ENCODE data around the gene MAGEB4.

Gene MAGEB4

DNA sequence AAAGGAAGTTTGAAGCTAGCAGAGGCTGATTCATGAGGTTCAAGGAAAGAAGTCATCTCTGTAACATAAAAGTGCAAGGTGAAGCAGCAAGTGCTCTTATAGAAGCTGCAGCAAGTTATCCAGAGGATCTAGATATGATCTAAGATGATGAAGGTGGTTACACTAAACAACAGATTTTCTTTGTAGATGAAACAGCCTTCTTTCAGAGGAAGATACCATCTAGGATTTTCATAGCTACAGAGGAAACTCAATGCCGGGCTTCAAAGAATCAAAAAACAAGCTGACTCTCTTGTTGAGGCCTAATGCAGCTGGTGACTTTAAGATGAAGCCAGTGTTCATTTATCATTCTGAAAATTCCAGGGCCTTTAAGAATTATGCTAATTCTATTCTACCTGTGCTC is 38.6 kb downstream of the MAGEB4 start:
- no peak for TF ChIP-seq CTCF (IDR thresholded peaks at IDR 0.05; ENCODE audit: poor library complexity, severe bottlenecking)
- peaks cover 19% of the 10 kb centered on the region for H3K4me1 ChIP-seq (ENCODE audit: insufficient read depth, poor library complexity, severe bottlenecking)
- DNase-seq (ENCODE audit: low spot score) (no peak), ATAC-seq (ENCODE audit: low read depth) (no peak)
- no peak overlapping the region for H3K4me3 ChIP-seq (ENCODE audit: severe bottlenecking)
- H3K36me3 ChIP-seq (ENCODE audit: low read depth), result no peaks in the 10 kb centered on the region
- no peaks in the 10 kb centered on the region for H3K9me3 ChIP-seq (ENCODE audit: severe bottlenecking)
- H3K27me3 ChIP-seq (ENCODE audit: insufficient read depth, poor library complexity, severe bottlenecking), result no peaks in the 10 kb centered on the region
- no peak overlapping the region for H3K27ac ChIP-seq (ENCODE audit: poor library complexity, severe bottlenecking)

DNA sequence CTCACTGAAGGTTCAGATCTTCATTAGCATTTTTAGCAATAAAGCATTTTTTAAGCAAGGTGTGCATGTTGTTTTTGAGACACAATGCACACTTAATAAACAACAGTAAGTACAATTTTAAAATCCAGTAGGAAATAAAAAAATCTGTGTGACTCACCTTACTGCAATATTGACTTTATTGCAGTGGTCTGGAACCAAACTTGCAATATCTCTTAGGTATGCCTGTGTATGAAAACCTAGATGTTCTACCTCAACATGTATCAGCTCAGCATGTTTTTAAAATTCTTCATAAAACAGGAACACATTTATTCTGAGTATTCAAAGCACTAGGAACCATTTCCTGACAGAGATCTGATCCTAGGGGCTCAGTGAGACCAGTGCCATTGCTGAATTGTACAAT is 40.7 kb downstream of the MAGEB4 start:
- Histone ChIP-seq H3K27ac (ENCODE audit: poor library complexity, severe bottlenecking) (peak overlapping the region; percentile 58), H3K9me3 (ENCODE audit: severe bottlenecking) (no peaks in the 10 kb centered on the region), H3K4me1 (ENCODE audit: insufficient read depth, poor library complexity, severe bottlenecking) (peaks cover 19% of the 10 kb centered on the region), H3K36me3 (ENCODE audit: low read depth) (no peaks in the 10 kb centered on the region), H3K4me3 (ENCODE audit: severe bottlenecking) (no peak overlapping the region), H3K27me3 (ENCODE audit: insufficient read depth, poor library complexity, severe bottlenecking) (no peaks in the 10 kb centered on the region)
- DNase-seq (ENCODE audit: low spot score), result no peak
- TF ChIP-seq CTCF (IDR thresholded peaks at IDR 0.05; ENCODE audit: poor library complexity, severe bottlenecking), result no peak
- ATAC-seq (ENCODE audit: low read depth), result 0 out of 3 replicates have a peak, but pooled peaks have one; percentile 32

DNA sequence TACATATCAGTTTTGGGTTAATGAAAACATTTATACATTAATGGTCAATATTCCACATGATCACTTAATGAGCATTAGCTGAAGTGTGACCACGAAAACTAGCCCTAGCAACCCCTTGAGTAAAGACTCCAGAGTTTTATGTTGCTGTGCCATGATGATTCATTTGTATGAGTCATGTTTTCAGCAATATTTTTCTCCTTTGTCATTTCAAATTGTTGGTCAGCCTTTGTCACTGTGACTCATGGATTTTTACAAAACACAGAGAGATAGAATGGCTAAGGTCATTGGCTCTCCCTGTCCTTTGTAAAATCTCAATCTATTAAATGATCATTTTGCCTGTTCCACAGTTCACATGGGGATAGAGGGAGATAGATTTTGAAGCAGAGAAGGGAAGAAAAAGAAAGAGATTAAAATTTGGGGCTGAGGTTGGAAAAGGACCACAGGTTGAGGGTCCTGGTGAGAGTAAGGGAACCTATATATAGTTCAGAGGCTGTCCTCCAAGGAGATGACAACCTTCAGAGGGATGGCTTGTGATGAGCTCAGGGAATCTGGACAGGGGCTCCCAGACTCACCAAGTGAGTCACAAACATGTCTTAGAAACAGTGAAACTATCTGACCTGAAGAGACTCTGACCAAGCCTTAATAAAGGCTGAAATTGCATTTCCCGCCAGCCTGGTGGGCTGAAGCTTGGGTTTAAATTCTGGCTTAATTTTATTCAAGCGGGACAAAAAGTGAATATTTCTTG is 41.8 kb downstream of the MAGEB4 start:
- DNase-seq (ENCODE audit: low spot score) (no peak), ATAC-seq (ENCODE audit: low read depth) (peak; percentile 94)
- no peaks in the 10 kb centered on the region for H3K27me3 ChIP-seq (ENCODE audit: insufficient read depth, poor library complexity, severe bottlenecking)
- no peaks in the 10 kb centered on the region for H3K9me3 ChIP-seq (ENCODE audit: severe bottlenecking)
- peak overlapping the region; percentile 58 for H3K27ac ChIP-seq (ENCODE audit: poor library complexity, severe bottlenecking)
- H3K36me3 ChIP-seq (ENCODE audit: low read depth), result no peaks in the 10 kb centered on the region
- peaks cover 19% of the 10 kb centered on the region for H3K4me1 ChIP-seq (ENCODE audit: insufficient read depth, poor library complexity, severe bottlenecking)
- no peak overlapping the region for H3K4me3 ChIP-seq (ENCODE audit: severe bottlenecking)
- TF ChIP-seq CTCF (IDR thresholded peaks at IDR 0.05; ENCODE audit: poor library complexity, severe bottlenecking), result no peak

Data from RWPE2 (cell line).